Head of caudate nucleus (tissue), 42 donors: Measurements from ENCODE around the gene DNAJB11.

Experiments
- DNase-seq, 42 donors: peaks; one replicate each; pipeline versions ENCODE4 v3.0.0 to v3.0.0-alpha.2; 2020 to 2021; ENCODE audit warnings: mixed read lengths in 7 of 42
- intact Hi-C: fragments of 100-400 bp; cut with DNase I; formaldehyde crosslinking; loops from one replicate; pipeline ENCODE4 v1.15.0; 2022

The DNAJB11 gene

DNA sequence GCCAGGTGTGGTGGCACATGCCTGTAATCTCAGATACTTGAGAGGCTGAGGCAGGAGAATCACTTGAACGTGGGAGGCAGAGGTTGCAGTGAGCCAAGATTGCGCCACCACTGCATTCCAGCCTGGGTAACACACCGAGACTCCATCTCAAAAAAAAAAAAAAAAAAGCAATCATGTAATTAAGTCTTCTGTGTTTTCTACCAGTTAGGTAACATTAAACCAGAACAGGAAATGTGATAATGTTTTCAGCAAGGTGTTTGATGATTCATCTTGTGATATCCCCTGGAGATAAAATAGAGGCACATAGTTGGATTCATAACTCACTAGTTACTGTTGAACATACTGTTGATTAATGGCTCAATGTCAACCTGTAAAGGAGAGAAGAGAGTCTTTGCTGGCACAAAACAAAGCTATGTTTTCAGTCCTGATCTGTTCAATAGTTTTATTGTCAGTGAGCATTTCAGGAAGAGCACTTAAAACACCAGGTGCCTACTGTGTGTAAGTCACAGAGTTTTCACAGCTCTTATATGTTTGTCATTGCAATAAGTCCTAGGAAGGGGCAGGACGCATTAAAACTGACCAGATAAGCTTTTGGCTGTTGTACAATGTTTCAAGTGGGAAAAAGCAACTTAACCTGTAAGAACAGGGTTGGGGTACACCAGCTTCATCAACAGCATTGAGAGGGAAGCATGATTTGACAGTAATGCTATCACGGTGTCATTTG, 19.5 kb downstream of the DNAJB11 start:
- DNase-seq, result no peak
- intact Hi-C loops, result no loop called here

DNA sequence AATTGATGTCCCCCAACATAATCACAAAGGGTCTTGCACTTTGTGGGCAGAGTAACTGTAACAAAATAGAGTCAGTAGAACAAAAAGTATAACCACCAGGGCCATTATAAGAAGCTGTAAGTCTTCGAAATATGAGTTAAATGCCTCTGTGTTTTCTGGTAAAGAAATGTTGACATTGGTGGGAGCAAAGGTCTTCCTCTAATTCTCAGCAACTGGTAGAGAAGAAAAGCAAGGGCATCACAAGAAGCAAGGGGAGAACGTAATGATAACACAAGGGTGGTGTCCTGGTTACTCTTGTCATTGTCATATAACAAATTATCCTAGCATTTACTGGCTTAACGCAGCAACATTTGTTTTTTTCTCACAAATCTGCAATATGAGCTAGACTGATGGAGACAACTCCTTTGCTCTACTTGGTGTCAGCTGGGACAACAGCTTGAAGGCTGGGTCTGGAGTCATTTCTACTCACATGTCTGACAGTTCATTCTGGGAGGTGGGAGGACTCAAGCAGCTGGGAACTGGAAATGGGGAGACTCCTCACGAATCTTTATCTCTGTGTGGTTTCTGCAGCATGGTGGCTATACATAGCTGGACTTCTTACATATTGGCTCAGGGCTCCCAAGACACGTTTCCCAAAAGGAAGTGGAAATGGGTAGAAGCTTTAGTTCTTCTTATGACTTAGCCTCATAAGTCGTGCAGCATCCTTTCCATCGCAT, 20.2 kb downstream of the DNAJB11 start:
- intact Hi-C loops, result no loop called here
- no peak for DNase-seq

DNA sequence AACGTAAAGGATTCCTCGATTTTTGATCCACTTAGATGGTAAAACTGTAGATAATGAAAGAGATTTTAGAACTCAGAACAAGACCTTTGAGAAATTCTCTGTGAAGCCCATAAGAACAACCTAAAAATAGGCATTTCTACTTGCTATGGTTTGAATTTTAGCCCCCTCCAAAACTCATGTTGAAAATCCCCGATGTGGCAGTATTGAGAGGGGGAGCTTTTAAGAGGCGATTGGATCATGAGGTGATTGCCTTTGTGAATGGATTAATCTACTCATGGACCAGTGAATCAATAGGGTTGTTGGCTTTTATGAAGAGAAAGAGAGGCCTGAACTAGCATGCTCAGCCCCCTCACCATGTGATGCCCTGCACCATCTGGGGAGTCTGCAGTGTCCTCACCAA, 22.2 kb downstream of the DNAJB11 start:
- intact Hi-C loops, result no loop called here
- DNase-seq, result no peak

DNA sequence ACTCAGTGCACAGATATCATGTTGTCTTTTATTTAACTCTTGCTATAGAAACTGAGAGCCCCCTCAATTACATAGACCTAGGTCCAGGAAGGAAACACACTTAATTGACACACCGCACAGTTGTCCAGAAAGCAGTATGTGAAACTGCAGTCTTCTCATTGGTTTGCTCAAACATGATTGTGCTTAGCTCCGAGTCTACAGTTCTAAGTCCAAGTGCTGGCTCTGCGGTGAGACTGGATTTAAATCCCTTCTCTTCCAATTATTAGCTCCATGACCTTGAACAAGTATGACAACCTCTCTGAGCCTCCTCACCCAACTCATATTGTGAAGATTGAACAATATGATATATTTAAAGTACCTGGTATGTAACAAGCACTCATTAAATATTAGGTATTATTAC, 23.3 kb downstream of the DNAJB11 start:
- no peak for DNase-seq
- intact Hi-C loops, result no loop called here

DNA sequence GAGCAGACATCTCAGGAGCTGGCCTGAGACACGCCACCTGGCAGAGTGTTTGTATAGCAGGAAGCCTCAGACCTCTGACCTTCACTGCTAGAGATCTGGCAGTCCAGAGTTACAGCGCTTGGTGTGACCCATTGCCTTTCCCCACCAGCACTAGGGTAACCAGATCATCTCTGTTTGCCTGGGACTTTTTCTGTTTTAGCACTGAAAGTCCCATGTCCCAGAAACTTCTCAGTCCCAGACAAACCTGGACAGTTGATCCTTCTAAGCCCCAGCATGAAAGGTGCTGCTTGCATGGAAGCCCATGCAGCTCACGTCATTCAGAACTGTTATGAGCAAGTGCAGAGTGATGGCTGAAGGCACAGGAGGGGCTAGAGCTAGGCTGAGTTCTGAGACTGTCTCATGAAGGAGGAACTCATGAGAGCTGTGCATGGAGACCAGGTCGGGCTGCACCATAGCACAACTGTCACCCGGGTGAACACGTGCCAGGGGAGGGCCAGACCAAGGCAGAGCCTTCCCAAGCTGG, 24.1 kb downstream of the DNAJB11 start:
- no peak for DNase-seq
- intact Hi-C loops, result no loop called here

DNA sequence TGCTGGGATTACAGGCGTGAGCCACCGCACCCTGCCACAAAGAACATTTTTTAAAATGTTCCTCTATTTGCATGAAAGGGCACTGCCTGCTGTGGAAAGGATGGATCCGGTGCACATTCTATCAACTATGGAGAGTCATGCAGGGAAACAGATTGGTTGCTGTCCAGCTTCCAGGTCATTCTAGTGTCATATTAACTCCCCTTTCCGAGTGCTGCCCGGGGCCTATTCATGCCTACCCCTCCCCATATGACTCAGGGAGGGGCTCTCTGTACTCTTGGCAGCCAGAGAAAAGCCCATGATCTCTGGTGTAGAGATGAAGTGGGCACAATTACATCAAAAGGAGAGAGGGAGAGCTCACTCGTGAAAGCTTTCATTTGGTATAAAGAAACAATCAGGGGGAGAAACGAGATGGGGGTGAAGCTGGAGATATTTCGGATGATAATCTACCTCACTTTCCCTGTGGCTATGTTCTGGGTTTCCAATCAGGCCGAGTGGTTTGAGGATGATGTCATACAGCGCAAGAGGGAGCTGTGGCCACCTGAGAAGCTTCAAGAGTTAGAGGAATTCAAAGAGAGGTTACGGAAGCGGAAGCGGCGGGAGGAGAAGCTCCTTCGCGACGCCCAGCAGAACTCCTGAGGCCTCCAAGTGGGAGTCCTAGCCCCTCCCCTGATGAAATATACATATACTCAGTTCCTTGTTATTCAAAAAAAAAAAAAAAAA, 26.2 kb downstream of the DNAJB11 start:
- no peak for DNase-seq
- intact Hi-C loops, result no loop called here

DNA sequence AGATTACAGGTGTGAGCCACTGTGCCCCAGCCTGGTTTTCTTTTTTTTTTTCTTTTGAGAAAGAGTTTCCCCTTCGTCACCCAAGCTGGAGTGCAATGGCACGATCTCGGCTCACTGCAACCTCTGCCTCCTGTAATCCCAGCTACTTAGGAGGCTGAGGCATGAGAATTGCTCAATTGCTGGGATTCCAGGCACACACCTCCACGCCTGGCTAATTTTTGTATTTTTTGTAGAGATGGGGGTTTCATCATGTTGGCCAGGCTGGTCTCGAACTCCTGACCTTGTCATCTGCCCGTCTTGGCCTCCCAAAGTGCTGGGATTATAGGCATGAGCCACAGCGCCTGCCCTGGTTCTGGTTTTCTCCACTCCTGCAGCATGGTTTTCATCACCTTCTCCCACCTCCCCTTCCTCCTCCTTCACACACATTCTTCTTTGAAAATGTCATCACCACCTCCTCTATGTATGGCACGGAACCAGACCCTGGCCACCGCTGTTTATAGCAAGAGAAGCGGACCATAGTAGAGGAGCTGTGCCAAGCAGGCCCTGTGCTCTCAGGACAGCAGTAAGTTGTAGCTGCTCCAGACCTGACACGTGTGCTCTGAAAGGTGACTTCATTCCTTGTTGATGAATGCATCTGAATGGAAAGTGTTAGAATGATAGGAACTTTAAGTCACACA, 27.7 kb downstream of the DNAJB11 start:
- no peak for DNase-seq
- intact Hi-C loops, result no loop called here

DNA sequence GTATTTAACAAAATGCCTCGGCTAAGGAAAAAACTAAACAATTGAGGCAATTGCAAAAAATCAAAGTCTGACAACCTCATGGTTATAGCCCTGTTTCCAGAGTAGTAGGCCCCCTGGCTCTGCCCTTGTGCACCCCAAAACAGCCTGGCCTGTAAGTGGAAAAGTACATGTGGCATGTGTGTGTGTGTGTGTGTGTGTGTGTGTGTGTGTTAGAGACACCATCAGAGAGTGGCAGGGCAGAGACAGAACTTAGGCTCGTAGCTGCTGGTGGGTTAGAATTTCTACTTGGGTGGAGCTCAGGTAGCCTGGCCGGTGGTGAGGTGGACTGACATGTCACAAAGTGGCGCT, 28.2 kb downstream of the DNAJB11 start:
- intact Hi-C loops, result no loop called here
- no peak for DNase-seq

DNA sequence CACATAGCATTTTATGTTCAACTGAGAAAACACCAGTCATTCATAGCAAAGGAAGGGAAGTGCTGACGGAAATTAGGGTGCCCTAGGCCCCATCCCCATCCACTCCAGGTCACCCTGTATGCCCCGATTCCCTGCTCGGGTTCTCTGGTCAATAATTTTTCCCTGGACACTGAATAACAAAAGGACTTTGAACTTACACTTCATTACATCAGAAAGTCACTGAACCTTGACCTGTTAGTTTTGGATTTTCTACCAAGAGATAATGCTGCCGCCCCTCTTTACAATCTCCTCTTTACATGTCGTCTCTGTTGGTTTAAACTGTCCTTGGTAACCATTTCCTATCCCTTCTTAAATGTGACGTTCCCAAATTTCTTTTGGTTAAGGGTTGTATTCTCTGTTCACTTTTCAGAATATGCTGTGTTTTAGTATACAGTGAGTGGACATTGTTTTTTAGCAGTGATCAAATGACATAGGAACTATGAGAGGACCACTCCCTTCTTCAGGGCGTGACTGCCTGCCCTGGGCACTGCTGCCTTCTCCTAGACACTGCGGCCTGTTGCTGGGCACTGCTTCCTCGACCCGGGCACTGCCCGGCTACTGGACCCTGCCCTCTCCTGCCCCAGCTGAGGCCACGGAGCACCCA, 28.7 kb downstream of the DNAJB11 start:
- DNase-seq, result no peak

DNA sequence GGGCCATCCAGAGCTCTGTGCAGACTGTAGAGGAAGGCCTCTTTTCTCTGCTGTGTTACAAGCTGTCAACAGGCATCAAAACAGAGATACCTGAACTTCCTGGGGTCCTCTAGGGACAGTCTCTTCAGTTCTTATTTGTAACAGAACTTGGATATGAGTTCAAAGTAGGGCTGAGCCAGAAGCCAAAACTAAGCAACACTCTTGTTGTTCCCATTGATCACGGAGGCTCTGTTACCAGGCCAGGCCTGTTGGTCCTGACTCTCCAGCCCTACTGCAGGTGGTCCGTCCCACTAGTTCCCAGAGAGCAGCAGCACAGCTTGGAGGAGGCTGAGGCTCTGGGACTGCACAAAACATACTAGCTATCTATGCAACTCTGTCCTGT, 29.3 kb downstream of the DNAJB11 start:
- DNase-seq, result no peak
- intact Hi-C loops, result no loop called here

More for the DNA sequence above, 28.7 kb downstream of the DNAJB11 start:
- intact Hi-C loops, result no loop called here

DNA sequence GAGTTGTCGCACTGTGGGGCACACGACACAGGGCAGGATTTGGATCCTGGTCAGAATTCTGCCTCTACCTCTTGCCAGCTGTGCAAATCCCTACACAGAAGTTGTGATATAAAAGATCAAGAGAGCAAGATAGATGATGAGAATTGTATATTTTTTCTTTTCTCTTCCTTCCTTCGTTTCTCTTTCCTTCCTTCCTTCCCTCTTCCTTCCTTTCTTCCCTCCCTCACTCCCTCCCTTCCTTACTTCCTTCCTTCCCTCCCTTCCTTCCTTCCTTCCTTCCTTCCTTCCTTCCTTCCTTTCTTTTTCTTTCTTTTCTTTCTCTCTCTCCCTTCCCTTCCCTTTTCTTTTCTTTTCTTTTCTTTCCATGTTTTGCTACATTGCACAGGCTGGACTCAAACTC, 30.4 kb downstream of the DNAJB11 start:
- DNase-seq, result no peak
- intact Hi-C loops, result no loop called here

DNA sequence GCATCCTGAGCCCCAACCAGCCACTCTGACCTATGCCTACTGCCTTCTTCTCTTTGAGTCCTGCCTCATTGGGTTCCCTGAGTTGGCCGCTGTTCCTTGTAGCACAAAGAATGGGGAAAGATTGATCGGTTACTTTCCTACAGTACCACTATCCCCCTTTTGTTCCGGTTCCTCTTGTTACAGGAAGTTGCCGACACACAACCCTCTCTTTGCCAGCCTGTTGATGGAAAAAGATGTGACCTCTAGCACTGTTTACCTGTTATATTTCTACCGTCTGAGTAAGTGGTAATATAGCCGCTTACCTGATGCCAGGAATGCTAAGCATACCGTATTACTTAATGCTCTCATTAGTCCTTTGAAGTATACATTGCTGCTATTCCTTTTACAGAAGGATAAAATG, 32.6 kb downstream of the DNAJB11 start:
- DNase-seq, result peak in 1 of 42 donors; percentile 18
- intact Hi-C loops, result no loop called here

DNA sequence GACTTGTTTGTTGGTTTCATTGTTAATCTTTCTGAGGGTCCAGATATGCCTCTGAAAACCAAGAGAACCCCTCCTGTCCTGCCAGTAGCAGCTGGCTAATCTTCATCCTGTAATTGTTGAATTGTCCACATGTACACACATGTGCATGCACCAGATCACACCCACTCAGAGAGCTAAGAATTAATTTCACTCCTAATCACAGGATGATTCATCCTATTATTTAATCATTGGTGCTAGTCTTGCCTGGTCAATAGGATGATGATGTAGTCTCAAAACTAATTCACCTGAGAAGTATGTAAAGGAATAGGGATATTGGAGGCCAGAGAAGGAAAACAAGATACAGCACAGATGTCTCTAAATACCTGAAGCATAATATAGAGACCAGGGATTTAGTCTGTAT, 34.6 kb downstream of the DNAJB11 start:
- intact Hi-C loops, result no loop called here
- no peak for DNase-seq

DNA sequence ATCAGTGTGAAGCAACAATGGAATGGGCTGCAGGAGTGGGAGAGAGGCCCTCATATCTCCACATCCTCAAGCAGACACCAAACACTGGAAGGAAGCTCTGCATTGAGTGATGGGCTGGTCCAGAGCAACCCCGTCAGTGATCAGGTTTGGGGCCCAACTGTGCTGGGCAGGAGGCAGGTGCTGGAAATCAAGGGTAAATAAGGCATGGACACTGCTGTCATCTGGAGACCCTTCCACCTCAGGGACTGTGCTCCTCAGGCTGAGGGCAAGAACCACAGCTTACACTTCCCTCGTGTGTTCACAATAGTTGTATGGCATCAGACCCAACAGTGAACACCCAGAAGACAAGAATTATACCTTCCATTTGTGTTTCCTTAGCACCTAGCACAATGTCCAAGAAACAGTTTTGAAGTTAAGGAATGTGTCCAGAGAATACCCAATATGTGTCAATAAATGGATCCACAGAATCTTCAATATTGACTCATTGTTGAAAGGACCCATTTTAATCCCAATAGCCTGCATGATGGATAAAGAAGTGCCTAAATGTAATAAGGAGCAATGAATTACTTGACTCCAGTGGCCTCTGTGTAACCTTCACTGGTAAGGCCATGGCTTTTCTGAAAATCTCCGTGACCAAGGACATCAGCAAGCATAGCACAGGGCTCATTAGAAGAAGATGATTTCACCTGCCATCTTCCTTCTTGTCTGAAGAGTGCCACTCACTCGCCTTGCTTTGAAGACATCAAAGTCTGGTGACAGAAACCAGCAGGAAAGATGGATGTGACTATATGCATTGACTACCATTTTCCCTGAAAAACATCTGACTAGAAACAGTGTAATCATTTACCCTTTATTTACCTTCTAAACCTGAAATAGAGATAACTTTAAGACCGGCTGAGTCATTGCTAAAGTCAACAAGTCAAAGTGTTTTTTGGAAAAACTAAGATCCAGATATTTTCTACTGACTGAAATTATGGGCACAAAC, 35.3 kb downstream of the DNAJB11 start:
- intact Hi-C loops, result no loop called here
- DNase-seq, result no peak

DNA sequence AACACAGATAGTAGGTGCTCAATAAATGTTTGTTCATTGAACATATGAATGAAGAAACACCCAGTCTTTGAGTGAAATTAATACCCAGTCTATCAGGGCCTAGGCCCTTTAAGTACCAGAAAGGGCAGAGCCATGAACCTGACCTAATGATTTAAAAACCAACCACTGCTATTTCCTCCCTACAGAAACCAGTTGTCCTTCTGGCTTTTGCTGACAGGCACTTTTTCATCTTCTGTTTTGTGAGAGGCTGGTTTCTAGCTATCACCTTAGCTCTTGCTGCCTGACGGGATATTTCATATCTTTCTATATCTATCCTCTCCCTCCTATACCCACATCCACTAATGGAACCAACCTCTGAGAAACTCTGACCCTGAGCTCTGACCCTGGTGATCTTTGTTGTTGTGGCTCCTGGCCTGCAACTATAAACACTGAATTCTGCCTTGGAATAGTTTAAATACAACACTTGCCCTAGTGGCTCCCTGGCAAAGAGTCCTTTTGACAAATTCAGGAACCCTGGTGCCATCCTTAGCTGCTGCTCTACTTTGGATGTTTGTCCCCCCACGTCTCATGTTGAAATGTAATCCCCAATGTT, 38.2 kb downstream of the DNAJB11 start:
- intact Hi-C loops, result no loop called here
- no peak for DNase-seq

DNA sequence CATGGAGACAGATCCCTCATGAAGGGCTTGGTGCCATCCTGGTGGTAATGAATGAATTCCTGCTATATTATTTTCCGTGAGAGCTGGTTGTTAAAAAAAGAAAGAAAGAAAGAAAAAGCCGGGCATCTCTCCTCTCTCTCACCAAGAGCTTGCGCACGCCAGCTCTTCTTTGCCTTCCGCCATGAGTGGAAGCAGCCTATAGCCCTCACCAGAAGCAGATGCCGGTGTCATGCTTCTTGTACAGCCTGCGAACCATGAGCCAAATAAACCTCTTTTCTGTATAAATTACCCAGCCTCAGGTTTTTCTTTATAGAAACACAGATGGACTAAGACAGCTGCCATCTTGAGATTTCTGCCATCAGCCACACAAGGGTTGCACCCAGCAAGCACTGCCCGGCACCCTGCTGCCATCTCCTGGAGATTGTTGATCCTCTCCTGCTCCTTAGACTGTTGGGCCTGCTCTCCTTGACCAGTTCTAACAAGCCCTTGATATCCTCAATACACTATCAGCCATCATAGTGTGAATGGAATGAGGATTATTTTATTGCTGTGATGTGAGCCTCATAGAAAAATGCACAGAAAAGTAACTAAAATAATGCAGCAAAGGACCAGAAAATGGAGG, 38.8 kb downstream of the DNAJB11 start:
- DNase-seq, result no peak
- intact Hi-C loops, result no loop called here

DNA sequence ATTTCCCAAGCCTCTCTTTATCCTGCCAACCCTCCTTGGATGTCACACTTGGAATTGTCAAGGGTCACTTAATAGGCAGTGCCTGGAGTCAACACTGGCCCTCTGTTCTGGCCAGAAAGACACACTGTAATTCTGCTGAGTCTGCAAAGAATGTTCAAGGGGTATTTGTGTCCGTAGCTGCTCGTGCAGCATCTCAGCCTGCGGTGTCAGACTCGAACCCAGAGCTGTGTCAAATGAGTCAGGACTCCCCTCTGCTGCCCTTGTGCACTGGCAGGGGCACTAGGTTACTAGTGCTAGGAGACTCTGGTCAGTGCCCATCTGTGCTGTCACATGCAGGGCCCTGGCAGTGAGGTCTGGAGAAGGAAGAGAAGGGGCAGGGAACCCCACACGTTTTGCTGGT, 41.5 kb downstream of the DNAJB11 start:
- no peak for DNase-seq
- intact Hi-C loops, result no loop called here
